GM18909 (cell line): ENCODE results near the gene MPHOSPH9.

Experiments
- ATAC-seq: cut with Tn5 transposase; IDR thresholded peaks from one replicate; pipeline ENCODE4 v1.9.1; 2021; ENCODE audit warnings: mild to moderate bottlenecking; ENCODE audit not compliant: unreplicated experiment, poor library complexity

MPHOSPH9 gene, protein sequence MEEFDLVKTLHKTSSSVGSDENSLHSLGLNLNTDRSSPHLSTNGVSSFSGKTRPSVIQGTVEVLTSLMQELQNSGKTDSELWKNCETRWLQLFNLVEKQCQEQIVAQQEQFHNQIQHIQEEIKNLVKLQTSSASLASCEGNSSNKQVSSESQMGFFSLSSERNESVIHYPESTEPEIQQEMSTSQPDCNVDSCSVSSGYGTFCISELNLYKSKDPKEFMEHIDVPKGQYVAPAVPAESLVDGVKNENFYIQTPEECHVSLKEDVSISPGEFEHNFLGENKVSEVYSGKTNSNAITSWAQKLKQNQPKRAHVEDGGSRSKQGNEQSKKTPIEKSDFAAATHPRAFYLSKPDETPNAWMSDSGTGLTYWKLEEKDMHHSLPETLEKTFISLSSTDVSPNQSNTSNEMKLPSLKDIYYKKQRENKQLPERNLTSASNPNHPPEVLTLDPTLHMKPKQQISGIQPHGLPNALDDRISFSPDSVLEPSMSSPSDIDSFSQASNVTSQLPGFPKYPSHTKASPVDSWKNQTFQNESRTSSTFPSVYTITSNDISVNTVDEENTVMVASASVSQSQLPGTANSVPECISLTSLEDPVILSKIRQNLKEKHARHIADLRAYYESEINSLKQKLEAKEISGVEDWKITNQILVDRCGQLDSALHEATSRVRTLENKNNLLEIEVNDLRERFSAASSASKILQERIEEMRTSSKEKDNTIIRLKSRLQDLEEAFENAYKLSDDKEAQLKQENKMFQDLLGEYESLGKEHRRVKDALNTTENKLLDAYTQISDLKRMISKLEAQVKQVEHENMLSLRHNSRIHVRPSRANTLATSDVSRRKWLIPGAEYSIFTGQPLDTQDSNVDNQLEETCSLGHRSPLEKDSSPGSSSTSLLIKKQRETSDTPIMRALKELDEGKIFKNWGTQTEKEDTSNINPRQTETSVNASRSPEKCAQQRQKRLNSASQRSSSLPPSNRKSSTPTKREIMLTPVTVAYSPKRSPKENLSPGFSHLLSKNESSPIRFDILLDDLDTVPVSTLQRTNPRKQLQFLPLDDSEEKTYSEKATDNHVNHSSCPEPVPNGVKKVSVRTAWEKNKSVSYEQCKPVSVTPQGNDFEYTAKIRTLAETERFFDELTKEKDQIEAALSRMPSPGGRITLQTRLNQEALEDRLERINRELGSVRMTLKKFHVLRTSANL

DNA sequence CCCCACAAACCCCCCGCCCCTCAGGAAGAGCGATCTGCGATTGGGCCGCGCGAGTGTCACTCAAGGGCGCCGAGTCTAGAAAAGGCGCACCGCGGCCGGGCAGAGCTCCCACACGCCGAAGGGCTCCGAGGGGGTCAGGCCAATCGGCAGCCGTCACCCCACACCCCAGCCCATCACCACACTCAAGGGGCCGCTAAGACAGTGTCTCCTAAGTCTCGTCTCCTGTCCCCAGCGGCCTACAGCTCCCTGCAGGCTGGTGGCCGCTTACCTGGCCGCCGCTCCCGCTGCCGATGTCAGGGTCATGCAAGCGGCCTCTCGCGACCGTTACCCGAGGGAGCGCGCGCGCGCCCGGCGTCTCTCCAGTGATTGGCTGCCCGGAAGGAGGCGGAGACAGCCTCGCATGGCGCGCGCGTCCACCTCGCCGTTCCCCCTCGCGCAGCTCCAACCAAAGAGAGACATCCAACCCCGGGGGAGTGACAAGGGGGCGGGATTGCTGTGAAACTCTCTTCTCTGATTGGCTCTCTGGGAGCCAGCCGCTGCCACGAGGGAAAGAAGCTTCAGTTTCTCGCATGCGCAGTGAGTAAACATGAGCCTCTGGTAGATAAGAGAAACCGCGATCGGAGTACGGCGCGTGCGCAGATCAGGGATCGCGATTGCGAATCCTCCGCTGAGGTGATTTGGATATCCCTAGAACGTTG lies at the start of gene MPHOSPH9, which contains the start of gene MTRFR:
Gene MPHOSPH9 (minus strand): TSS at position 335 of the 698 bp plus-strand sequence. CDS start 2,777 bp downstream, outside the sequence.
Gene MTRFR (plus strand): TSS at position 630 of the 698 bp plus-strand sequence. CDS start 20,239 bp downstream, outside the sequence.
- ATAC-seq = peak; percentile 83

- ATAC-seq = no peak
Measured at GRCh38 chr12:123282111-123282510, 49.2 kb upstream of the MPHOSPH9 start.

GRCh38 chr12:123280971-123281370 lies 48.0 kb upstream of the MPHOSPH9 start:
- no peak for ATAC-seq

- ATAC-seq = peak; percentile 83
Measured at GRCh38 chr12:123278101-123278627, 45.2 kb upstream of the MPHOSPH9 start.

DNA sequence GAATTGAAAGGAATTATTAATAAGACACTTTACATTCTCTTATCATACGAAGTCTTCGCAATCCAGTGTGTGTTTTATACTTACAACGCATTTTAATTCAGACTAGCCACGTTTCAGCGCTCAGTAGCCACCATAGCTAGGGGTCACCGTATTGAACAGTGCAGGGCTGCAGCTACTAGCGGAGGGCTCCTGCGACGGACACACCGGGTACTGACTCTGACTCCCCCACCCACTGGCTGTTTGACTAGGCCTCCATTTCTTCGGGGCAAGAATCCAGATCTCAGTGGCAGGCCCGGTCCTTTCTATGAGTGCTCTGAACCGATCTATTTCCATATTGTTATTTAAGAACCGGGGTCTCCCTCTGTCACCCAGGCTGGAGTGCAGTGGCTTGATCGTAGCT lies 40.2 kb upstream of the MPHOSPH9 start:
- no peak for ATAC-seq

DNA sequence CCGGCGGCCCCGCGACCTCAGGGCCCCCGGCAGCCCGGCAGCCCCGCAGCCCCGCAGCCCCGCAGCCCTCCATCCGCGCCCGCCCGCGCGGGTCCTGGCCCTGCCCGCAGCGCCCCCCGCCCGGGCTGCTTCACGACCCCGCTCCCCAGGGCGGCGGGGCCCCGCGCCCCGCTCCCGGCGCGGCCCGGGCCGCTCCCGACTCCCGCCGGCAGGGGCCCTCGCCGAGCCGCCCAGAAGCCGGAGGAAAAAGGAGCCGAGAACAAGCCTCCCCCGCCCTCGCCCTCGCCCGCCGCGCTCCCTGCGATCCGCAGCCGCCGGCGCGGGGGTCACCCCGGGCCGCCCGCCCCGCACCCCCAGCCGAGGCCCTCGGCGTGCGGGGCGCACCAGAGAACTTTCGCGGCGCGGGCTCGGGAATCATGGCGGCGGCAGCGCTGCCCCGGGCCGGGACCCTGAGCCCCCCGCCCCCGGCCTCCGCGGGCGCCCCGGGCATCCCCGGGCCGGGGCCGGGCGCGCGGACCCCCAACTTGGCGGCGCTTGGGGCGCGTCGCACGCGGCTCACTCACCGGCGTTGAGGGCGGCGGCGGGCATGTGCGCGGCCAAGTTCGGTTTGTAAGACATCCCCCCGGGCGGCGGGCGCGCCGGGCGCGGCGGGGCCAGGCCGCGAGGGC lies 38.2 kb upstream of the MPHOSPH9 start:
- ATAC-seq = peak; percentile 61

GRCh38 chr12:123270214-123271000 lies 37.5 kb upstream of the MPHOSPH9 start:
- ATAC-seq = peak; percentile 14

DNA sequence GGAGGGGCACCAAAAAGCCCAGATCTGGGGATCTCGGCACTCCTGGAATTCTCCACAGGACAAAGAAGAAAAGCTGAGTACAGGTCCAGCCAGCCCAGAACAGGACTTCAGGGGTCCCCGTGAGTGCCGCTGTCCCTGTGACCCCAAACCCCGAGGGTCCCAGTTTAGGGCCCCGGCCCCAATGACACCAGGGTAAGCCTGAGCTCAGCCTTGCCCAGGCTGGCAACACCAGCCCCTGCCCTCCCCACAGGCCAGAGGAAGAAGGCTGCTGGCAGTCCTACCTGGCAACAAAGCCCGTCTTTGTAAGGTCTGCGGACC lies 36.9 kb upstream of the MPHOSPH9 start:
- no peak for ATAC-seq

GRCh38 chr12:123269395-123269892 lies 36.5 kb upstream of the MPHOSPH9 start:
- ATAC-seq = no peak

DNA sequence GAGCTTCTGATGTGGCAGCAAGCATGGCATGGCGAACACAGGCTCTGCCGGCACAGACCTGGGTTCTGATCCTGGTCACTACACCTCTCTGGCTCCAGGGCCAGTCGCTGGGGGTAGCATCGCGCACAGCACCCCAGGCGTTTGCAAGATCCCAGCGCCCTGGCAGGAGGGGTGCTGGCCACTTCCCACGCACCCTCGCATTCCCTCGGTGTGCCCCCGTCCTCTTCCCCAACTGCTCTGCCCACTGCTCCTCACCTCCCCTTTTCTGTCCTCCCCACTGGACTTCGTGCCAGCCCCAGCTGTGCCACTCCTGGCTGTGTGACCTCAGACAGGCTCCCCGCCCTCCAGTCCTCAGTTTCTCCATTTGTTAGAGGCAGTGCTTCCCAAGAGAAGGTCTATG lies 35.9 kb upstream of the MPHOSPH9 start:
- no peak for ATAC-seq

DNA sequence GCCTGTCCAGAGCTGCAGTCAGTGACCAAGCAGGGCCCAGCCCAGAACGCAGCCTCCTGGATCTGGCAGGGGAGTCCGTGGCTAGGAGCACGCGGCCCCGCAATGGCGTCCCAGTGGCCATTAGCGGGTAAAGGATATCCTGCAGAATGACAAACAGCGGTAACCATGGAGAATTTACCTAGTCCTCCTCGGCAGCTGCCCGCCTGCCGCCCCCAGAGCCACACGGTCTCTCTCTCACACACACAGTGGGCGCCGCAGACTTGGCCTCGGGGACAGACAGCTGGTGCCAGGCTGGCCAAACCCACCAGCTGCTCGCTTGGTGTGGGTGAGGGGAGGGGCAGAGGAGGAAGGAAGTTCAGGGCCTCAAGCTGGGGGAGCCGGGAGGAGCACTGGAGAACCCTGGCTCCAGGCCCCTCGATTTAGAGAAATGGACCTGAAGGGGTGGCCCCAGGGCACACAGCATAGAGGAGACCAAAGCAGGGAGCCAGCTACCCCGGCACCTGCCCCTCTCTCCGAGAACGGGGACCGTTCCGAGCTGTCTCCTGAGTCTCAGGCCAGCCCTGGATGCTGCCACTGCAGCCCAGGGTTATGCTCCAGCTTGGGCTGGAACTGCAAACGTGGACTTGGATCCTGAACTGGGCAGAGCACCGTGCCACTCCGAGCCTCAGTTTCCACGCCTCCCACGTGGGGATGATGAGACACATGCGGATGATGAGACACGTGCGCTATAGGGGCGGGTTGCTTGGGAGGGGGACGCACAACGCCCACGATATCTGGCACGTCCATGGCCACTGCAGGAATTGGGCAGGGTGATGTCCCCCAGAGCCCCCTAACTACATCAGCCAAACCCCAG lies 35.3 kb upstream of the MPHOSPH9 start:
- ATAC-seq = no peak

DNA sequence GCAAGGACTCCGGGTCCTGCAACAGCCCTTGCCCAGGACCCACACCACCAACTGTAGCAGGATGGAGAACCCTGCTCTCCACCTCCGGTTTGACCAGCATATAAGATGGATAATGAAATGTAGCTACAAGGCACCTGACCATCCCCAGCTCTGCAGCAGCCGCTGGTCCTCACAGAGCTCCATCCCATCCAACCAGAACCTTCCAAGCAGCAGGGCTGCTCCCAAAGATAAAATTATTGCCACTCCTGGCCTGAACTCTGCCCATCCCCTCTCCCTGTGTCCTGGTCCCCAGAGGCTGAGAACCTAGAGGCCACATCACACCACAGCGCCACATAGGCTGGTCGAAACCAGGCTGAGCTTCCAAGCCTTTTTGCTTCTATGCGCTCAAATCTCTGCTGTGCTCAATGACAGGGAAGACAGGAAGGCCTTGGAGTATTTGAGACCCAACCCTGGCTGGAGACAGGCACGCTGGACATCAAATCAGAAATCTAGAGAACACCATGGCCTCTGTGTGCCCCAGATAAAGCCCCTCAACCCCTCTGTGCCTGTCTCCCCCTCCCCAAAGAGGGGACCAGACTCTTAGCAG lies 34.5 kb upstream of the MPHOSPH9 start:
- ATAC-seq = no peak

- ATAC-seq = no peak
Measured at GRCh38 chr12:123266679-123267277, 33.8 kb upstream of the MPHOSPH9 start.

- ATAC-seq = no peak
Measured at GRCh38 chr12:123265851-123266678, 33.1 kb upstream of the MPHOSPH9 start.

GRCh38 chr12:123264642-123265041 lies 31.7 kb upstream of the MPHOSPH9 start:
- ATAC-seq = no peak
